ENCODE results near the gene TLR8.

The TLR8 gene

GRCh38 chrX:12946838-12947544, 40.6 kb downstream of the TLR8 start:
- ATAC-seq (ENCODE audit: low read depth): peak; percentile 79
- Histone ChIP-seq H3K4me1 (ENCODE audit: insufficient read depth, poor library complexity, severe bottlenecking) (peaks cover 16% of the 10 kb centered on the region), H3K9me3 (ENCODE audit: severe bottlenecking) (no peaks in the 10 kb centered on the region), H3K27me3 (ENCODE audit: insufficient read depth, poor library complexity, severe bottlenecking) (no peaks in the 10 kb centered on the region), H3K36me3 (ENCODE audit: low read depth) (no peaks in the 10 kb centered on the region), H3K4me3 (ENCODE audit: severe bottlenecking) (no peak overlapping the region), H3K27ac (ENCODE audit: poor library complexity, severe bottlenecking) (peak overlapping the region; percentile 60)
- peak; percentile 86 for TF ChIP-seq CTCF (IDR thresholded peaks at IDR 0.05; ENCODE audit: poor library complexity, severe bottlenecking)
- no peak for DNase-seq (ENCODE audit: low spot score)

- H3K4me1 ChIP-seq (ENCODE audit: insufficient read depth, poor library complexity, severe bottlenecking): peaks cover 16% of the 10 kb centered on the region
- H3K36me3 ChIP-seq (ENCODE audit: low read depth): no peaks in the 10 kb centered on the region
- H3K4me3 ChIP-seq (ENCODE audit: severe bottlenecking): no peak overlapping the region
- no peaks in the 10 kb centered on the region for H3K27me3 ChIP-seq (ENCODE audit: insufficient read depth, poor library complexity, severe bottlenecking)
- peak overlapping the region; percentile 60 for H3K27ac ChIP-seq (ENCODE audit: poor library complexity, severe bottlenecking)
- H3K9me3 ChIP-seq (ENCODE audit: severe bottlenecking): no peaks in the 10 kb centered on the region
- TF ChIP-seq CTCF (IDR thresholded peaks at IDR 0.05; ENCODE audit: poor library complexity, severe bottlenecking): no peak
- ATAC-seq (ENCODE audit: low read depth): no peak
- no peak for DNase-seq (ENCODE audit: low spot score)
Observed at GRCh38 chrX:12947545-12948235, 41.3 kb downstream of the TLR8 start.

- Histone ChIP-seq H3K9me3 (ENCODE audit: severe bottlenecking) (no peaks in the 10 kb centered on the region), H3K36me3 (ENCODE audit: low read depth) (no peaks in the 10 kb centered on the region), H3K27me3 (ENCODE audit: insufficient read depth, poor library complexity, severe bottlenecking) (no peaks in the 10 kb centered on the region), H3K27ac (ENCODE audit: poor library complexity, severe bottlenecking) (no peak overlapping the region), H3K4me1 (ENCODE audit: insufficient read depth, poor library complexity, severe bottlenecking) (peaks cover 16% of the 10 kb centered on the region), H3K4me3 (ENCODE audit: severe bottlenecking) (no peak overlapping the region)
- DNase-seq (ENCODE audit: low spot score) (no peak), ATAC-seq (ENCODE audit: low read depth) (no peak)
- no peak for TF ChIP-seq CTCF (IDR thresholded peaks at IDR 0.05; ENCODE audit: poor library complexity, severe bottlenecking)
Observed at GRCh38 chrX:12948495-12948894, 42.1 kb downstream of the TLR8 start.

GRCh38 chrX:12949205-12949926, 42.9 kb downstream of the TLR8 start:
- DNase-seq (ENCODE audit: low spot score) (no peak), ATAC-seq (ENCODE audit: low read depth) (no peak)
- peaks cover 16% of the 10 kb centered on the region for H3K4me1 ChIP-seq (ENCODE audit: insufficient read depth, poor library complexity, severe bottlenecking)
- no peak for TF ChIP-seq CTCF (IDR thresholded peaks at IDR 0.05; ENCODE audit: poor library complexity, severe bottlenecking)
- no peaks in the 10 kb centered on the region for H3K9me3 ChIP-seq (ENCODE audit: severe bottlenecking)
- H3K36me3 ChIP-seq (ENCODE audit: low read depth): no peaks in the 10 kb centered on the region
- H3K4me3 ChIP-seq (ENCODE audit: severe bottlenecking): no peak overlapping the region
- H3K27ac ChIP-seq (ENCODE audit: poor library complexity, severe bottlenecking): no peak overlapping the region
- H3K27me3 ChIP-seq (ENCODE audit: insufficient read depth, poor library complexity, severe bottlenecking): no peaks in the 10 kb centered on the region

All from RWPE2 (cell line).